ENCODE results near the gene STXBP2. TPM values are rescaled to one million over a fixed set of nuclear protein-coding genes. Genes with fewer than 3 reads are reported as not detected.
A peak's percentile ranks its signal among the peaks of the same experiment; 100 is the strongest.

The STXBP2 gene
- total RNA-seq, 2 donors from 2014 or later = 61.0 to 151 TPM

DNA sequence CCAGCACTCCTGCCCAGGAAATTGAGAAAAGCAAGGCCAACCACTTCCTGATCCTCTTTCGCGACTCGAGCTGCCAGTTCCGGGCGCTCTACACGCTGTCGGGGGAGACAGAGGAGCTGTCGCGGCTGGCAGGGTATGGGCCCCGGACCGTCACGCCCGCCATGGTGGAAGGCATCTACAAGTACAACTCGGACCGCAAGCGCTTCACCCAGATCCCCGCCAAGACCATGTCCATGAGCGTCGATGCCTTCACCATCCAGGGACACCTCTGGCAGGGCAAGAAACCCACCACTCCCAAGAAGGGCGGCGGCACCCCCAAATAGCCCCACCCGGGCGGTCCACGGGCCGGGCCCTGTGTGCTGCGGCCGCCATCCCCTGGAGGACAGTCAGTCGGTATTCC lies 19.2 kb upstream of the STXBP2 start:
- WGBS, 2 donors = 86 to 91% methylated on average over 25 to 28 of the region's 28 CpGs
- no peaks in the 10 kb centered on the region for H3K9me3 ChIP-seq
- peaks cover 36% of the 10 kb centered on the region for H3K4me1 ChIP-seq
- TF ChIP-seq POLR2A (IDR thresholded peaks at IDR 0.05) = no peak
- TF ChIP-seq, protein P1, sequence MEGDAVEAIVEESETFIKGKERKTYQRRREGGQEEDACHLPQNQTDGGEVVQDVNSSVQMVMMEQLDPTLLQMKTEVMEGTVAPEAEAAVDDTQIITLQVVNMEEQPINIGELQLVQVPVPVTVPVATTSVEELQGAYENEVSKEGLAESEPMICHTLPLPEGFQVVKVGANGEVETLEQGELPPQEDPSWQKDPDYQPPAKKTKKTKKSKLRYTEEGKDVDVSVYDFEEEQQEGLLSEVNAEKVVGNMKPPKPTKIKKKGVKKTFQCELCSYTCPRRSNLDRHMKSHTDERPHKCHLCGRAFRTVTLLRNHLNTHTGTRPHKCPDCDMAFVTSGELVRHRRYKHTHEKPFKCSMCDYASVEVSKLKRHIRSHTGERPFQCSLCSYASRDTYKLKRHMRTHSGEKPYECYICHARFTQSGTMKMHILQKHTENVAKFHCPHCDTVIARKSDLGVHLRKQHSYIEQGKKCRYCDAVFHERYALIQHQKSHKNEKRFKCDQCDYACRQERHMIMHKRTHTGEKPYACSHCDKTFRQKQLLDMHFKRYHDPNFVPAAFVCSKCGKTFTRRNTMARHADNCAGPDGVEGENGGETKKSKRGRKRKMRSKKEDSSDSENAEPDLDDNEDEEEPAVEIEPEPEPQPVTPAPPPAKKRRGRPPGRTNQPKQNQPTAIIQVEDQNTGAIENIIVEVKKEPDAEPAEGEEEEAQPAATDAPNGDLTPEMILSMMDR (IDR thresholded peaks at IDR 0.05) = no peak
- no peak for DNase-seq
- intact Hi-C loops (cut with DNase I) = no loop called here
- no peaks in the 10 kb centered on the region for H3K27me3 ChIP-seq
- no peak overlapping the region for H3K4me3 ChIP-seq
- ATAC-seq = no peak
- H3K36me3 ChIP-seq (replicated peaks in 1 of 2; ENCODE audit: insufficient read depth in 1 of 2, low read depth in 2 of 2) = peaks cover 8 to 21% of the 10 kb centered on the region in 2 donors
- H3K27ac ChIP-seq = peak overlapping the region; percentile 97 to 100 (median 100)

DNA sequence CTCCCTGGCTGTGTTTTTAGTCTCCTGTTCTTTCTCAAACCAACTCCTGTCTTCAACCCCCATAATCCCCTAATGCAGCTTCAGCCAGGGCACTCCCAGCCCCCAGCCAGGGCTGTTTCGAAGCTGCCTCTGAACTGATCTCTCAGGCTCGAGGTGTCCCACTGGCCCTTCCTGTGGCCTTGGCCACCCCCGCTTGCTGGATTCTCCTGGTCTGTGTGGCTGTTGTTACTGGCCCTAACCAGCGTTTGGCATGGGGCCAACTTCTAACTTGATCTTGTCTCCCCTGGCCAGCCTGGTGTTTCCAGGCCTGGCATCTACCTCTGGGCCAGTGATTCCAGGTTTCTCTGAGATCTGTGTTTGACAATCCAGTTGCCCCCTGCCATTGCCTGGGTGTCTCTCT lies 18.6 kb upstream of the STXBP2 start:
- H3K9me3 ChIP-seq = no peaks in the 10 kb centered on the region
- 7 to 15% methylated on average over 4 of the region's 4 CpGs for WGBS, 2 donors
- TF ChIP-seq, protein P1 (IDR thresholded peaks at IDR 0.05) = no peak
- no peak for TF ChIP-seq POLR2A (IDR thresholded peaks at IDR 0.05)
- peaks cover 9 to 26% of the 10 kb centered on the region in 2 donors for H3K36me3 ChIP-seq (replicated peaks in 1 of 2; ENCODE audit: insufficient read depth in 1 of 2, low read depth in 2 of 2)
- DNase-seq = peak; percentile 78 to 91 (median 82)
- no peaks in the 10 kb centered on the region for H3K27me3 ChIP-seq
- H3K4me3 ChIP-seq = no peak overlapping the region
- H3K4me1 ChIP-seq = peaks cover 36% of the 10 kb centered on the region
- intact Hi-C loops (cut with DNase I) = no loop called here
- peak overlapping the region; percentile 97 to 100 (median 100) for H3K27ac ChIP-seq
- peak; percentile 36 for ATAC-seq

DNA sequence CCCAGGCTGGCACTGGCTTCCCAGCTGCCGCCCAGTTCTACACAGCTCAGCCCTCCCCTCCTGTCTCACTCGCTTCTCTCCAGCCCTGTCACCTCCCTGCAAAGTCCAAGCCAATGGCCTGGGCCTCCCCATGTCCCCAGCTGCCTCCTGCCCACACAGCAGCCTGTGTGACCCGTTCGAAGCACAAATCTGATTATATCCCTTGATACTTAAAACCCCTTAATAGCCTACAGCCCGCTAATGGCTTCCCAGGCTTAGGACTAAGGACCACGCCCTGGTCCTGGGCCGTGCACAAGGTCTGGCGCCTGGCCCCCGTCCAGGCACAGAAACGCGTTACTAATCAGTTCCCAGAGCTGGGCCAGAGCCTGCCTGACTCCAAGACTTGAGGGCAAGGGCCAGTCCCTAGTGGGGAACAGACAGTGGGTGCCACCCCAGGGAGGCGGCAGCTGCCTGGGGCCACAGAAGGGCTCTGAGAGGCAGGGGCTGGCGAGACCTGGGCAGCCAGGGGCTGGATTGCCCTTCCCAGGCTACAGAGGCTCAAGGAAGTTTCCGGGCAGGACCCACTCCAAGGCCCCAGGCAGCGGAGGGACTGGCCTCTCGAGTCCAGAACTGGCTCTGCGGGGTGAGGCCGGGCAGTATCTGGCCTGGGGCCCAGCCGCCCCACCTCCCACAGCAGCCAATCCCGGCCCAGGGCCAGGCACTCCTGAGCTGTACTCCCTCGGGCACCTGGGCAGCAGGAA lies 18.0 kb upstream of the STXBP2 start:
- WGBS, 2 donors = 25 to 32% methylated on average over 4 to 17 of the region's 21 CpGs

DNA sequence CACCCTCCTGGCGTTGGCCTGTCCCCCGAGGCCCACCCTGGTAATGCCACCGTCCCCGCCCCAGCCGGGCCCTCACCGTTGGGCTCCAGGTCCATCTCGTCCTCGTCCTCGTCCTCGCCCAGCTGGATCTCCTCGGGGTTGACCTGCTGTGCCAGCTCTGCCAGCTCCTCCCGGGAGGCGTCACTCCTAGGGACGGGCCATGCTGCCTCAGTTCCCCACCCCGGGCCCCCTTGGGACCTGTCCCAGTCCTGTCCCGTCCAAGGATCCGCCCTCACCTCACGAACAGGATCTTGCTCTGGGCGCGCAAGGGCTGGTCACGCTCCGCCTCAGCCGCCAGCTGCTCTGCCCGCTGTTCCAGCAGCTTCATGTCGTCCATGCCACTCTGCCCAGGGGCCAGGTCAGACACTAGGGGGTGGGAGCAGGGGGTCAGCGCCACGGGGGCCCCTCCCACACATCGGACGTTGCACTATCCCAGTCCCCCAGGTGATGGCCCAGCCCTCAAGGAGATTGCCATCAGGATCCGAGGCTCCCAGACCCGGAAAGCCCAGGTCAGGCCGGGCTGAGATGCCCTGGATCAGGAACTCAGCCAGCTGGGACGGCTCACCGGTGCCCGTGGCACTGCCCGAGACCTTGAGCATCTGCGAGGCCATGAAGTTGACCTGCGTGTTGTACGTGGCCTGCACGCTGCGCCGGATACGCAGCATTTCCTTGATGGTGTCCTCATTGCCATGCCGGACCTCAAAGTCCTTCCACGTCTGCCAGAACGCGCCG lies 17.1 kb upstream of the STXBP2 start:
- Histone ChIP-seq H3K4me1 (peaks cover 36% of the 10 kb centered on the region), H3K36me3 (replicated peaks in 1 of 2; ENCODE audit: insufficient read depth in 1 of 2, low read depth in 2 of 2) (peaks cover 9 to 30% of the 10 kb centered on the region in 2 donors), H3K9me3 (no peaks in the 10 kb centered on the region), H3K4me3 (no peak overlapping the region), H3K27me3 (no peaks in the 10 kb centered on the region), H3K27ac (peak overlapping the region; percentile 97 to 100 (median 100))
- WGBS, 2 donors = 58 to 78% methylated on average over 4 to 46 of the region's 48 CpGs
- DNase-seq = peak; percentile 65 to 81 (median 68)
- no peak for TF ChIP-seq POLR2A (IDR thresholded peaks at IDR 0.05)
- TF ChIP-seq, protein P1 (IDR thresholded peaks at IDR 0.05) = no peak
- intact Hi-C loops (cut with DNase I) = no loop called here
- ATAC-seq = peak; percentile 4

More for the DNA sequence above, 18.0 kb upstream of the STXBP2 start:
- no peaks in the 10 kb centered on the region for H3K27me3 ChIP-seq
- intact Hi-C loops (cut with DNase I) = no loop called here
- DNase-seq = peak; percentile 95 to 98 (median 97)
- H3K4me1 ChIP-seq = peaks cover 36% of the 10 kb centered on the region
- peaks cover 9 to 30% of the 10 kb centered on the region in 2 donors for H3K36me3 ChIP-seq (replicated peaks in 1 of 2; ENCODE audit: insufficient read depth in 1 of 2, low read depth in 2 of 2)
- peak overlapping the region; percentile 97 to 100 (median 100) for H3K27ac ChIP-seq
- peak; percentile 92 for ATAC-seq
- H3K4me3 ChIP-seq = no peak overlapping the region
- peak; percentile 95 for TF ChIP-seq POLR2A (IDR thresholded peaks at IDR 0.05)
- TF ChIP-seq, protein P1 (IDR thresholded peaks at IDR 0.05) = peak in 2 of 7 experiments; percentile 13 to 14
- H3K9me3 ChIP-seq = no peaks in the 10 kb centered on the region

Measured in body of pancreas (tissue), 4 donors.